HepG2 (cell line): ENCODE measurements around the gene USP34. TPM values are rescaled to one million over a fixed set of nuclear protein-coding genes. Genes with fewer than 3 reads are reported as not detected.

Experiments used
- ARID2 ChIP-seq: sonication (generic); formaldehyde crosslinking; IDR thresholded peaks from 2 replicates; pipeline ENCODE4 v1.8.1; 2022; ENCODE audit warnings: mild to moderate bottlenecking, missing genetic modification reagents, borderline replicate concordance
- CBX5 ChIP-seq: sonication (generic); formaldehyde crosslinking; IDR thresholded peaks from 2 replicates; pipeline ENCODE4 v1.4.0; 2020; ENCODE audit warnings: missing genetic modification reagents, borderline replicate concordance
- FOXK2 ChIP-seq: fragments of 450-650 bp; IDR thresholded peaks from 2 replicates; pipeline ENCODE4 v1.6.1; 2016
- HMGA1 ChIP-seq: sonication (generic); formaldehyde crosslinking; conservative IDR thresholded peaks from 2 replicates; pipeline ENCODE4 v1.4.0; 2020; ENCODE audit warnings: missing genetic modification reagents
- MEF2D ChIP-seq: sonication (generic); formaldehyde crosslinking; IDR thresholded peaks from 2 replicates; pipeline ENCODE4 v1.5.1; 2020; ENCODE audit warnings: mild to moderate bottlenecking, missing genetic modification reagents
- NR2C2 ChIP-seq: sonication (generic); formaldehyde crosslinking; IDR thresholded peaks from 2 replicates; pipeline ENCODE4 v1.4.0; 2020; ENCODE audit warnings: missing genetic modification reagents, mild to moderate bottlenecking, moderate library complexity, borderline replicate concordance
- RCOR2 ChIP-seq: IDR thresholded peaks from 2 replicates; pipeline ENCODE4 v1.6.1; 2016; ENCODE audit warnings: missing biosample characterization, missing genetic modification reagents
- ZNF136 ChIP-seq: sonication (generic); formaldehyde crosslinking; IDR thresholded peaks from 2 replicates; pipeline ENCODE4 v1.8.1; 2022; ENCODE audit warnings: low read depth, mild to moderate bottlenecking, moderate library complexity, missing genetic modification reagents
- ZNF207 ChIP-seq: fragments of 450-650 bp; IDR thresholded peaks from 2 replicates; pipeline ENCODE4 v1.6.1; 2016; ENCODE audit warnings: antibody characterized with exemption, borderline replicate concordance
- ZNF776 ChIP-seq: sonication (generic); formaldehyde crosslinking; IDR thresholded peaks from 2 replicates; pipeline ENCODE4 v1.4.0; 2020; ENCODE audit warnings: mild to moderate bottlenecking, missing genetic modification reagents
- ZSCAN25 ChIP-seq: sonication (generic); formaldehyde crosslinking; IDR thresholded peaks from 2 replicates; pipeline ENCODE4 v1.8.0; 2022; ENCODE audit warnings: mild to moderate bottlenecking, missing genetic modification reagents
- ZSCAN29 ChIP-seq: sonication (generic); formaldehyde crosslinking; conservative IDR thresholded peaks from 2 replicates; pipeline ENCODE4 v1.4.0; 2020; ENCODE audit warnings: mild to moderate bottlenecking, missing genetic modification reagents
- polyA plus RNA-seq, 8 experiments: library from polyadenylated mRNA; depleted of rRNA in 3 of 8; stranded (reverse) in 7 of 8; unstranded in 1 of 8; fragments of >200 nt; fragmentation: Illumina TruSeq in 4 of 8; extraction: Trizol in 4 of 8; gene quantifications; 2 replicates each; pipeline versions ENCODE4 v1.2.1 to v1.2.3, GENCODE V29; 2011 to 2016; ENCODE audit warnings: low read depth in 4 of 8, missing spikeins in 1 of 8, mixed read lengths in 1 of 8; ENCODE audit not compliant: insufficient read depth in 1 of 8
- total RNA-seq, 5 experiments: library from RNA; depleted of rRNA; stranded (reverse); fragments of >200 nt; fragmentation: Illumina TruSeq; extraction: Trizol; gene quantifications; 2 replicates each; pipeline ENCODE4 v1.2.3, GENCODE V29; 2016; ENCODE audit warnings: low read depth in 1 of 5
- TF ChIP-seq, protein P1 (sequence below): sonication (generic); formaldehyde crosslinking; IDR thresholded peaks from 2 replicates; pipeline ENCODE4 v1.8.0; 2022; ENCODE audit warnings: missing genetic modification reagents, low read depth, mild to moderate bottlenecking, borderline replicate concordance
- TF ChIP-seq, protein P2 (sequence below): sonication (generic); formaldehyde crosslinking; IDR thresholded peaks from 2 replicates; pipeline ENCODE4 v1.9.0; 2021; ENCODE audit warnings: missing genetic modification reagents, borderline replicate concordance
- TF ChIP-seq, protein P3 (sequence below): sonication (generic); formaldehyde crosslinking; IDR thresholded peaks from 2 replicates; pipeline ENCODE4 v1.9.0; 2021; ENCODE audit warnings: missing genetic modification reagents, borderline replicate concordance
- TF ChIP-seq, protein P4 (sequence below): sonication (generic); formaldehyde crosslinking; IDR thresholded peaks from 2 replicates; pipeline ENCODE4 v1.4.0; 2020; ENCODE audit warnings: low read depth, mild to moderate bottlenecking, missing genetic modification reagents
- TF ChIP-seq, protein P5 (sequence below): sonication (generic); formaldehyde crosslinking; IDR thresholded peaks from 2 replicates; pipeline ENCODE4 v1.4.0; 2020; ENCODE audit warnings: missing genetic modification reagents, mild to moderate bottlenecking, borderline replicate concordance
- TF ChIP-seq, protein P6 (sequence below): sonication (generic); formaldehyde crosslinking; IDR thresholded peaks from 2 replicates; pipeline ENCODE4 v1.4.0; 2020; ENCODE audit warnings: low read depth, mild to moderate bottlenecking, missing genetic modification reagents

USP34 gene
- total and polyA plus RNA-seq, 2 of the 13 experiments (the other 11 are each of a cell fraction or from before 2014, with no cell fraction given): 99.2 to 100 TPM

- TF ChIP-seq ZNF207 (no peak), RCOR2 (CRISPR knock-in tag) (no peak), CBX5 (CRISPR knock-in tag) (no peak), HMGA1 (CRISPR knock-in tag) (no peak), ZSCAN29 (CRISPR knock-in tag) (no peak), NR2C2 (no peak), ARID2 (CRISPR knock-in tag) (no peak), MEF2D (no peak), ZNF136 (CRISPR knock-in tag) (no peak), ZSCAN25 (CRISPR knock-in tag) (no peak), ZNF776 (CRISPR knock-in tag) (no peak), FOXK2 (no peak)
- TF ChIP-seq, protein P1, sequence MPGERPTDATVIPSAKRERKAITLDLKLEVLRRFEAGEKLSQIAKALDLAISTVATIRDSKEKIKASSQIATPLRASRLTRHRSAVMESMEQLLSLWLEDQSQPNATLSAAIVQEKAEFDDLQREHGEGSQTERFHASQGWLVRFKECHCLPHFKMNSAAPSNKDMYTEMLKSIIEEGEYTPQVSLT (CRISPR knock-in tag): no peak
- TF ChIP-seq, protein P2, sequence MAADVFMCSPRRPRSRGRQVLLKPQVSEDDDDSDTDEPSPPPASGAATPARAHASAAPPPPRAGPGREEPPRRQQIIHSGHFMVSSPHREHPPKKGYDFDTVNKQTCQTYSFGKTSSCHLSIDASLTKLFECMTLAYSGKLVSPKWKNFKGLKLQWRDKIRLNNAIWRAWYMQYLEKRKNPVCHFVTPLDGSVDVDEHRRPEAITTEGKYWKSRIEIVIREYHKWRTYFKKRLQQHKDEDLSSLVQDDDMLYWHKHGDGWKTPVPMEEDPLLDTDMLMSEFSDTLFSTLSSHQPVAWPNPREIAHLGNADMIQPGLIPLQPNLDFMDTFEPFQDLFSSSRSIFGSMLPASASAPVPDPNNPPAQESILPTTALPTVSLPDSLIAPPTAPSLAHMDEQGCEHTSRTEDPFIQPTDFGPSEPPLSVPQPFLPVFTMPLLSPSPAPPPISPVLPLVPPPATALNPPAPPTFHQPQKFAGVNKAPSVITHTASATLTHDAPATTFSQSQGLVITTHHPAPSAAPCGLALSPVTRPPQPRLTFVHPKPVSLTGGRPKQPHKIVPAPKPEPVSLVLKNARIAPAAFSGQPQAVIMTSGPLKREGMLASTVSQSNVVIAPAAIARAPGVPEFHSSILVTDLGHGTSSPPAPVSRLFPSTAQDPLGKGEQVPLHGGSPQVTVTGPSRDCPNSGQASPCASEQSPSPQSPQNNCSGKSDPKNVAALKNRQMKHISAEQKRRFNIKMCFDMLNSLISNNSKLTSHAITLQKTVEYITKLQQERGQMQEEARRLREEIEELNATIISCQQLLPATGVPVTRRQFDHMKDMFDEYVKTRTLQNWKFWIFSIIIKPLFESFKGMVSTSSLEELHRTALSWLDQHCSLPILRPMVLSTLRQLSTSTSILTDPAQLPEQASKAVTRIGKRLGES: no peak
- TF ChIP-seq, protein P3, sequence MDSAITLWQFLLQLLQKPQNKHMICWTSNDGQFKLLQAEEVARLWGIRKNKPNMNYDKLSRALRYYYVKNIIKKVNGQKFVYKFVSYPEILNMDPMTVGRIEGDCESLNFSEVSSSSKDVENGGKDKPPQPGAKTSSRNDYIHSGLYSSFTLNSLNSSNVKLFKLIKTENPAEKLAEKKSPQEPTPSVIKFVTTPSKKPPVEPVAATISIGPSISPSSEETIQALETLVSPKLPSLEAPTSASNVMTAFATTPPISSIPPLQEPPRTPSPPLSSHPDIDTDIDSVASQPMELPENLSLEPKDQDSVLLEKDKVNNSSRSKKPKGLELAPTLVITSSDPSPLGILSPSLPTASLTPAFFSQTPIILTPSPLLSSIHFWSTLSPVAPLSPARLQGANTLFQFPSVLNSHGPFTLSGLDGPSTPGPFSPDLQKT (CRISPR knock-in tag): no peak
- TF ChIP-seq, protein P4, sequence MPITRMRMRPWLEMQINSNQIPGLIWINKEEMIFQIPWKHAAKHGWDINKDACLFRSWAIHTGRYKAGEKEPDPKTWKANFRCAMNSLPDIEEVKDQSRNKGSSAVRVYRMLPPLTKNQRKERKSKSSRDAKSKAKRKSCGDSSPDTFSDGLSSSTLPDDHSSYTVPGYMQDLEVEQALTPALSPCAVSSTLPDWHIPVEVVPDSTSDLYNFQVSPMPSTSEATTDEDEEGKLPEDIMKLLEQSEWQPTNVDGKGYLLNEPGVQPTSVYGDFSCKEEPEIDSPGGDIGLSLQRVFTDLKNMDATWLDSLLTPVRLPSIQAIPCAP: no peak
- TF ChIP-seq, protein P5, sequence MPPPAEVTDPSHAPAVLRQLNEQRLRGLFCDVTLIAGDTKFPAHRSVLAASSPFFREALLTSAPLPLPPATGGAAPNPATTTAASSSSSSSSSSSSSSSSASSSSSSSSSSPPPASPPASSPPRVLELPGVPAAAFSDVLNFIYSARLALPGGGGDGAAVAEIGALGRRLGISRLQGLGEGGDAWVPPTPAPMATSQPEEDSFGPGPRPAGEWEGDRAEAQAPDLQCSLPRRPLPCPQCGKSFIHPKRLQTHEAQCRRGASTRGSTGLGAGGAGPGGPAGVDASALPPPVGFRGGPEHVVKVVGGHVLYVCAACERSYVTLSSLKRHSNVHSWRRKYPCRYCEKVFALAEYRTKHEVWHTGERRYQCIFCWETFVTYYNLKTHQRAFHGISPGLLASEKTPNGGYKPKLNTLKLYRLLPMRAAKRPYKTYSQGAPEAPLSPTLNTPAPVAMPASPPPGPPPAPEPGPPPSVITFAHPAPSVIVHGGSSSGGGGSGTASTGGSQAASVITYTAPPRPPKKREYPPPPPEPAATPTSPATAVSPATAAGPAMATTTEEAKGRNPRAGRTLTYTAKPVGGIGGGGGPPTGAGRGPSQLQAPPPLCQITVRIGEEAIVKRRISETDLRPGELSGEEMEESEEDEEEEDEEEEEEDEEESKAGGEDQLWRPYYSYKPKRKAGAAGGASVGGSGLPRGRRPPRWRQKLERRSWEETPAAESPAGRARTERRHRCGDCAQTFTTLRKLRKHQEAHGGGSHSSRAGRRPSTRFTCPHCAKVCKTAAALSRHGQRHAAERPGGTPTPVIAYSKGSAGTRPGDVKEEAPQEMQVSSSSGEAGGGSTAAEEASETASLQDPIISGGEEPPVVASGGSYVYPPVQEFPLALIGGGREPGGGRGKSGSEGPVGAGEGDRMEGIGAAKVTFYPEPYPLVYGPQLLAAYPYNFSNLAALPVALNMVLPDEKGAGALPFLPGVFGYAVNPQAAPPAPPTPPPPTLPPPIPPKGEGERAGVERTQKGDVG (CRISPR knock-in tag): no peak
- TF ChIP-seq, protein P6, sequence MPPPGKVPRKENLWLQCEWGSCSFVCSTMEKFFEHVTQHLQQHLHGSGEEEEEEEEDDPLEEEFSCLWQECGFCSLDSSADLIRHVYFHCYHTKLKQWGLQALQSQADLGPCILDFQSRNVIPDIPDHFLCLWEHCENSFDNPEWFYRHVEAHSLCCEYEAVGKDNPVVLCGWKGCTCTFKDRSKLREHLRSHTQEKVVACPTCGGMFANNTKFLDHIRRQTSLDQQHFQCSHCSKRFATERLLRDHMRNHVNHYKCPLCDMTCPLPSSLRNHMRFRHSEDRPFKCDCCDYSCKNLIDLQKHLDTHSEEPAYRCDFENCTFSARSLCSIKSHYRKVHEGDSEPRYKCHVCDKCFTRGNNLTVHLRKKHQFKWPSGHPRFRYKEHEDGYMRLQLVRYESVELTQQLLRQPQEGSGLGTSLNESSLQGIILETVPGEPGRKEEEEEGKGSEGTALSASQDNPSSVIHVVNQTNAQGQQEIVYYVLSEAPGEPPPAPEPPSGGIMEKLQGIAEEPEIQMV (CRISPR knock-in tag): no peak
Measured at GRCh38 chr2:61426267-61426897, 44.5 kb downstream of the USP34 start (continued).
